GM23338 (cell line): ENCODE data around the gene MACF1. TPM values are rescaled to one million over a fixed set of nuclear protein-coding genes. Genes with fewer than 3 reads are reported as not detected.

Source experiments
- ATAC-seq: fragments of 200-7000 bp; cut with Tn5 transposase; 3 replicates; pipeline ENCODE4 v1.9.1; 2020
- DNase-seq: peaks from one replicate; pipeline ENCODE4 v3.0.0-alpha.2; 2015; ENCODE audit warnings: low spot score
- H2AFZ ChIP-seq: fragments of 200-600 bp; sonication (generic); 2 replicates; pipeline ENCODE4 v1.8.0; 2016; ENCODE audit warnings: antibody characterized with exemption, mild to moderate bottlenecking, moderate library complexity
- H3F3A ChIP-seq: fragments of 200-600 bp; sonication (generic); replicated peaks from 2 replicates; pipeline ENCODE4 v1.8.0; 2017; ENCODE audit warnings: antibody characterized with exemption, mixed run types, low read depth
- H3K27ac ChIP-seq: fragments of 200-600 bp; sonication (generic); 2 replicates; pipeline ENCODE4 v1.6.1; 2016; ENCODE audit warnings: low read depth
- H3K27me3 ChIP-seq: fragments of 200-600 bp; sonication (generic); 2 replicates; pipeline ENCODE4 v1.8.0; 2016; ENCODE audit warnings: mild to moderate bottlenecking, mixed run types, moderate library complexity; ENCODE audit not compliant: insufficient read depth
- H3K36me3 ChIP-seq: fragments of 200-600 bp; sonication (generic); 2 replicates; pipeline ENCODE4 v1.8.0; 2016; ENCODE audit warnings: mild to moderate bottlenecking; ENCODE audit not compliant: insufficient read depth
- H3K4me1 ChIP-seq: fragments of 200-600 bp; sonication (generic); 2 replicates; pipeline ENCODE4 v1.8.0; 2016; ENCODE audit warnings: mild to moderate bottlenecking, moderate library complexity; ENCODE audit not compliant: insufficient read depth
- H3K4me2 ChIP-seq: fragments of 200-600 bp; sonication (generic); 2 replicates; pipeline ENCODE4 v1.7.1; 2017; ENCODE audit warnings: mixed run types
- H3K4me3 ChIP-seq: fragments of 200-600 bp; sonication (generic); 2 replicates; pipeline ENCODE4 v1.6.1; 2016; ENCODE audit warnings: mixed run types
- H3K79me2 ChIP-seq: fragments of 200-600 bp; sonication (generic); replicated peaks from 2 replicates; pipeline ENCODE4 v1.8.0; 2017; ENCODE audit warnings: mild to moderate bottlenecking; ENCODE audit not compliant: insufficient read depth
- H3K9me2 ChIP-seq: fragments of 200-600 bp; sonication (generic); 2 replicates; pipeline ENCODE4 v1.8.0; 2017; ENCODE audit not compliant: insufficient read depth
- H4K20me1 ChIP-seq: fragments of 200-600 bp; sonication (generic); replicated peaks from 2 replicates; pipeline ENCODE4 v1.8.0; 2017; ENCODE audit warnings: mild to moderate bottlenecking; ENCODE audit not compliant: insufficient read depth
- H3K27ac Mint-ChIP-seq: 2 replicates; pipeline ENCODE4 v1.8.0; 2020; ENCODE audit warnings: inconsistent platforms, mild to moderate bottlenecking, moderate library complexity, mixed read lengths
- H3K27me3 Mint-ChIP-seq: 3 replicates; pipeline ENCODE4 v1.8.0; 2022; ENCODE audit warnings: low read depth, mild to moderate bottlenecking, moderate library complexity, mixed read lengths, inconsistent platforms; ENCODE audit not compliant: insufficient read depth, poor library complexity
- H3K36me3 Mint-ChIP-seq: 3 replicates; pipeline ENCODE4 v1.8.0; 2021; ENCODE audit warnings: low read depth, mild to moderate bottlenecking, inconsistent platforms, moderate library complexity, mixed read lengths
- H3K4me1 Mint-ChIP-seq: 3 replicates; pipeline ENCODE4 v1.8.0; 2020; ENCODE audit warnings: mild to moderate bottlenecking, inconsistent platforms, mixed read lengths
- H3K4me3 Mint-ChIP-seq: 3 replicates; pipeline ENCODE4 v1.8.0; 2021; ENCODE audit warnings: moderate library complexity, mild to moderate bottlenecking, inconsistent platforms, mixed read lengths
- H3K9me3 Mint-ChIP-seq: 3 replicates; pipeline ENCODE4 v1.8.0; 2020; ENCODE audit warnings: moderate library complexity, mild to moderate bottlenecking, inconsistent platforms, mixed read lengths
- CREB1 ChIP-seq: fragments of 250-450 bp; sonication (Bioruptor Pico); IDR thresholded peaks from 2 replicates; pipeline ENCODE4 v1.5.0; 2020; ENCODE audit warnings: low read depth, mild to moderate bottlenecking, moderate library complexity
- NANOG ChIP-seq: IDR thresholded peaks from 2 replicates; pipeline ENCODE4 v1.6.1; 2016; ENCODE audit warnings: antibody characterized with exemption, borderline replicate concordance
- POLR2AphosphoS5 ChIP-seq: IDR thresholded peaks from 2 replicates; pipeline ENCODE4 v1.6.1; 2016; ENCODE audit warnings: antibody characterized with exemption, low read depth
- STAT1 ChIP-seq: IDR thresholded peaks from one replicate; pipeline ENCODE4 v1.6.1; 2016; ENCODE audit warnings: antibody characterized with exemption; ENCODE audit not compliant: unreplicated experiment
- ZNF114 ChIP-seq: fragments of 250-450 bp; sonication (Bioruptor Pico); IDR thresholded peaks from 2 replicates; pipeline ENCODE4 v1.5.0; 2020; ENCODE audit warnings: mild to moderate bottlenecking, moderate library complexity
- ZNF331 ChIP-seq: fragments of 250-450 bp; sonication (Bioruptor Pico); IDR thresholded peaks from 2 replicates; pipeline ENCODE4 v1.5.0; 2020; ENCODE audit warnings: low read depth, mild to moderate bottlenecking, moderate library complexity
- polyA plus RNA-seq: library from polyadenylated mRNA; unstranded; fragments of >200 nt; fragmentation: Nextera tagmentation; extraction: Ambion mirVana; gene quantifications from 2 replicates; pipeline ENCODE4 v1.2.1, GENCODE V29; 2016
- total RNA-seq: library from RNA; depleted of rRNA; stranded (reverse); fragments of >200 nt; shearing (Covaris generic); gene quantifications from 2 replicates; pipeline ENCODE4 v1.2.3, GENCODE V29; 2014
- TF ChIP-seq, protein P1 (sequence below): IDR thresholded peaks from one replicate; pipeline ENCODE4 v1.6.1; 2018; ENCODE audit warnings: antibody characterized with exemption; ENCODE audit not compliant: unreplicated experiment
- TF ChIP-seq, protein P2 (sequence below): fragments of 250-450 bp; sonication (Bioruptor Pico); IDR thresholded peaks from 2 replicates; pipeline ENCODE4 v1.5.0; 2020; ENCODE audit warnings: mild to moderate bottlenecking, moderate library complexity
- TF ChIP-seq, protein P3 (sequence below): IDR thresholded peaks from 2 replicates; pipeline ENCODE4 v1.6.1; 2016; ENCODE audit warnings: antibody characterized with exemption

Gene MACF1
- total and polyA plus RNA-seq, 2 experiments from 2014 or later: 104 to 399 TPM

DNA sequence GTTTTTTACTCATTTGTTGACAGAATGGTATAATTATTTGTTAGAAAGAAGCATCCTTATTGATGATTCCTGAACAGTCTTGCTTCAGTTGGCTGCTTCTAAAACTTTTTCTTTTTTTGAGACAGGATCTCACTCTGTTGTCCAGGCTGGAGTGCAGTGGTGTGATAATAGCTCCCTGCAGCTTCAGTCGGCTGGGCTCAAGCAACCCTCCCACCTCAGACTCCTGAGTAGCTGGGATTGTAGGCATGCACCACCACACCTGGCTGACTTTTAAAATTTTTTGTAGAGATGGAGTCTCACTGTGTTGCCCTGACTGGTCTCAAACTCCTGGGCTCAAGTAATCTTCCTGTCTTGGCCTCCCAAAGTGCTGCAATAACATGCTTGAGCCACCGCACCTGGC lies 38.8 kb downstream of the MACF1 start:
- no peaks in the 10 kb centered on the region for H3K27me3 Mint-ChIP-seq
- no peak overlapping the region for H2AFZ ChIP-seq
- no peaks in the 10 kb centered on the region for H3K9me3 Mint-ChIP-seq
- H3K4me3 Mint-ChIP-seq: no peak overlapping the region
- H3K36me3 Mint-ChIP-seq: no peaks in the 10 kb centered on the region; the same call in 2 of the 3 replicates
- no peak overlapping the region for H3K4me3 ChIP-seq
- H3K4me2 ChIP-seq: no peak overlapping the region
- no peaks in the 10 kb centered on the region for H3K27me3 ChIP-seq
- TF ChIP-seq NANOG: no peak
- no peaks in the 10 kb centered on the region; the same call in 1 of the 2 replicates for H3K36me3 ChIP-seq
- no peak for DNase-seq
- H3K4me1 ChIP-seq: peaks cover 11% of the 10 kb centered on the region; the same call in 1 of the 2 replicates
- H3K9me2 ChIP-seq: no peaks in the 10 kb centered on the region
- H3K4me1 Mint-ChIP-seq: peaks cover 8% of the 10 kb centered on the region; the same call in 2 of the 3 replicates
- H4K20me1 ChIP-seq: peaks cover 4% of the 10 kb centered on the region; the same call in 1 of the 2 replicates
- H3K27ac ChIP-seq: no peak overlapping the region
- ATAC-seq: no peak
- H3F3A ChIP-seq: no peaks in the 10 kb centered on the region; the same call in 1 of the 2 replicates
- peaks cover 96% of the 10 kb centered on the region for H3K79me2 ChIP-seq
- no peak overlapping the region for H3K27ac Mint-ChIP-seq

DNA sequence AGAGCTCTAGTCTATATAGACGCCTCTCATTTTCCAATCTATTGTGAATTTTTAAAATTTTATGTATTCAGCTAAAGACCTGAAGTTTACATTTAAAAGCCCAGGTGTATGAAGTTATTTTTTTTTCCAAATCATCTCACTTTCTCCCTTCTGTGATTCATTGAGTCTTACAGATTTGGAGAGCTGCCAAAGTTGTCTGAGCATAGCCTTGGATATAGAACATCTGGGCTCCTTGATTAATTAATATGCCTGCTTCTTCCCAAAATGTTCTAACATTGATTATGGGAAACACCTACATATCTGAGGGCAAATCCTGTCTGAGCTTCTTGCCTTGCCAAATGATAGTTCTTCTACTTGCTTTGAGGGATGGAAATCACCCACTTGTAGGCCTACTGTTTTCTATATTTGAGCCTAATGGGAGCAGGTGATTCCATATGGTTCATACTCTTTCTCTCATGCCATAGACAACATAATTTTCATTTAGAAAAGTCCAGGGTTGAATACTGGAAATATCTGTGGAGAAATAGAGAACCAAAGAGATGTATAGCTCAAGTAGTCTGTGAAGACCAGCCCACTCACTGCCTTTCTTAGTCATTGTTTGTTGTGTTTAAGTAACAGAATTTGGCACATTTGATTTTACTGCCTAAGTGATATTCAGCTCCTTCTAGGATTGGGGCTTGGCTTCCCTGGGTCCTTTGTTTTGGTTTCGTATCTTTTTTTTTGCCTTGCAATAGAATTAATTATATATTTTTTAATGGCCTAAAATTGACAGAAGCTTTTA lies 46.2 kb downstream of the MACF1 start:
- Mint-ChIP-seq H3K36me3 (peaks cover 3% of the 10 kb centered on the region), H3K4me1 (peaks cover 5% of the 10 kb centered on the region; the same call in 2 of the 3 replicates), H3K4me3 (no peak overlapping the region), H3K27me3 (peaks cover 2% of the 10 kb centered on the region), H3K27ac (no peak overlapping the region), H3K9me3 (no peaks in the 10 kb centered on the region)
- H2AFZ ChIP-seq: no peak overlapping the region
- H3F3A ChIP-seq: no peaks in the 10 kb centered on the region; the same call in 1 of the 2 replicates
- no peaks in the 10 kb centered on the region for H3K4me1 ChIP-seq
- H3K27me3 ChIP-seq: no peaks in the 10 kb centered on the region
- H4K20me1 ChIP-seq: peaks cover 19% of the 10 kb centered on the region
- ATAC-seq (no peak), DNase-seq (no peak)
- no peaks in the 10 kb centered on the region for H3K9me2 ChIP-seq
- peaks cover 67% of the 10 kb centered on the region for H3K79me2 ChIP-seq
- peaks cover 18% of the 10 kb centered on the region for H3K36me3 ChIP-seq
- H3K4me2 ChIP-seq: no peak overlapping the region
- no peak overlapping the region for H3K4me3 ChIP-seq
- no peak overlapping the region for H3K27ac ChIP-seq
- TF ChIP-seq, protein P1, sequence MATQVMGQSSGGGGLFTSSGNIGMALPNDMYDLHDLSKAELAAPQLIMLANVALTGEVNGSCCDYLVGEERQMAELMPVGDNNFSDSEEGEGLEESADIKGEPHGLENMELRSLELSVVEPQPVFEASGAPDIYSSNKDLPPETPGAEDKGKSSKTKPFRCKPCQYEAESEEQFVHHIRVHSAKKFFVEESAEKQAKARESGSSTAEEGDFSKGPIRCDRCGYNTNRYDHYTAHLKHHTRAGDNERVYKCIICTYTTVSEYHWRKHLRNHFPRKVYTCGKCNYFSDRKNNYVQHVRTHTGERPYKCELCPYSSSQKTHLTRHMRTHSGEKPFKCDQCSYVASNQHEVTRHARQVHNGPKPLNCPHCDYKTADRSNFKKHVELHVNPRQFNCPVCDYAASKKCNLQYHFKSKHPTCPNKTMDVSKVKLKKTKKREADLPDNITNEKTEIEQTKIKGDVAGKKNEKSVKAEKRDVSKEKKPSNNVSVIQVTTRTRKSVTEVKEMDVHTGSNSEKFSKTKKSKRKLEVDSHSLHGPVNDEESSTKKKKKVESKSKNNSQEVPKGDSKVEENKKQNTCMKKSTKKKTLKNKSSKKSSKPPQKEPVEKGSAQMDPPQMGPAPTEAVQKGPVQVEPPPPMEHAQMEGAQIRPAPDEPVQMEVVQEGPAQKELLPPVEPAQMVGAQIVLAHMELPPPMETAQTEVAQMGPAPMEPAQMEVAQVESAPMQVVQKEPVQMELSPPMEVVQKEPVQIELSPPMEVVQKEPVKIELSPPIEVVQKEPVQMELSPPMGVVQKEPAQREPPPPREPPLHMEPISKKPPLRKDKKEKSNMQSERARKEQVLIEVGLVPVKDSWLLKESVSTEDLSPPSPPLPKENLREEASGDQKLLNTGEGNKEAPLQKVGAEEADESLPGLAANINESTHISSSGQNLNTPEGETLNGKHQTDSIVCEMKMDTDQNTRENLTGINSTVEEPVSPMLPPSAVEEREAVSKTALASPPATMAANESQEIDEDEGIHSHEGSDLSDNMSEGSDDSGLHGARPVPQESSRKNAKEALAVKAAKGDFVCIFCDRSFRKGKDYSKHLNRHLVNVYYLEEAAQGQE: no peak
- TF ChIP-seq CREB1 (CRISPR knock-in tag): no peak
- TF ChIP-seq, protein P2, sequence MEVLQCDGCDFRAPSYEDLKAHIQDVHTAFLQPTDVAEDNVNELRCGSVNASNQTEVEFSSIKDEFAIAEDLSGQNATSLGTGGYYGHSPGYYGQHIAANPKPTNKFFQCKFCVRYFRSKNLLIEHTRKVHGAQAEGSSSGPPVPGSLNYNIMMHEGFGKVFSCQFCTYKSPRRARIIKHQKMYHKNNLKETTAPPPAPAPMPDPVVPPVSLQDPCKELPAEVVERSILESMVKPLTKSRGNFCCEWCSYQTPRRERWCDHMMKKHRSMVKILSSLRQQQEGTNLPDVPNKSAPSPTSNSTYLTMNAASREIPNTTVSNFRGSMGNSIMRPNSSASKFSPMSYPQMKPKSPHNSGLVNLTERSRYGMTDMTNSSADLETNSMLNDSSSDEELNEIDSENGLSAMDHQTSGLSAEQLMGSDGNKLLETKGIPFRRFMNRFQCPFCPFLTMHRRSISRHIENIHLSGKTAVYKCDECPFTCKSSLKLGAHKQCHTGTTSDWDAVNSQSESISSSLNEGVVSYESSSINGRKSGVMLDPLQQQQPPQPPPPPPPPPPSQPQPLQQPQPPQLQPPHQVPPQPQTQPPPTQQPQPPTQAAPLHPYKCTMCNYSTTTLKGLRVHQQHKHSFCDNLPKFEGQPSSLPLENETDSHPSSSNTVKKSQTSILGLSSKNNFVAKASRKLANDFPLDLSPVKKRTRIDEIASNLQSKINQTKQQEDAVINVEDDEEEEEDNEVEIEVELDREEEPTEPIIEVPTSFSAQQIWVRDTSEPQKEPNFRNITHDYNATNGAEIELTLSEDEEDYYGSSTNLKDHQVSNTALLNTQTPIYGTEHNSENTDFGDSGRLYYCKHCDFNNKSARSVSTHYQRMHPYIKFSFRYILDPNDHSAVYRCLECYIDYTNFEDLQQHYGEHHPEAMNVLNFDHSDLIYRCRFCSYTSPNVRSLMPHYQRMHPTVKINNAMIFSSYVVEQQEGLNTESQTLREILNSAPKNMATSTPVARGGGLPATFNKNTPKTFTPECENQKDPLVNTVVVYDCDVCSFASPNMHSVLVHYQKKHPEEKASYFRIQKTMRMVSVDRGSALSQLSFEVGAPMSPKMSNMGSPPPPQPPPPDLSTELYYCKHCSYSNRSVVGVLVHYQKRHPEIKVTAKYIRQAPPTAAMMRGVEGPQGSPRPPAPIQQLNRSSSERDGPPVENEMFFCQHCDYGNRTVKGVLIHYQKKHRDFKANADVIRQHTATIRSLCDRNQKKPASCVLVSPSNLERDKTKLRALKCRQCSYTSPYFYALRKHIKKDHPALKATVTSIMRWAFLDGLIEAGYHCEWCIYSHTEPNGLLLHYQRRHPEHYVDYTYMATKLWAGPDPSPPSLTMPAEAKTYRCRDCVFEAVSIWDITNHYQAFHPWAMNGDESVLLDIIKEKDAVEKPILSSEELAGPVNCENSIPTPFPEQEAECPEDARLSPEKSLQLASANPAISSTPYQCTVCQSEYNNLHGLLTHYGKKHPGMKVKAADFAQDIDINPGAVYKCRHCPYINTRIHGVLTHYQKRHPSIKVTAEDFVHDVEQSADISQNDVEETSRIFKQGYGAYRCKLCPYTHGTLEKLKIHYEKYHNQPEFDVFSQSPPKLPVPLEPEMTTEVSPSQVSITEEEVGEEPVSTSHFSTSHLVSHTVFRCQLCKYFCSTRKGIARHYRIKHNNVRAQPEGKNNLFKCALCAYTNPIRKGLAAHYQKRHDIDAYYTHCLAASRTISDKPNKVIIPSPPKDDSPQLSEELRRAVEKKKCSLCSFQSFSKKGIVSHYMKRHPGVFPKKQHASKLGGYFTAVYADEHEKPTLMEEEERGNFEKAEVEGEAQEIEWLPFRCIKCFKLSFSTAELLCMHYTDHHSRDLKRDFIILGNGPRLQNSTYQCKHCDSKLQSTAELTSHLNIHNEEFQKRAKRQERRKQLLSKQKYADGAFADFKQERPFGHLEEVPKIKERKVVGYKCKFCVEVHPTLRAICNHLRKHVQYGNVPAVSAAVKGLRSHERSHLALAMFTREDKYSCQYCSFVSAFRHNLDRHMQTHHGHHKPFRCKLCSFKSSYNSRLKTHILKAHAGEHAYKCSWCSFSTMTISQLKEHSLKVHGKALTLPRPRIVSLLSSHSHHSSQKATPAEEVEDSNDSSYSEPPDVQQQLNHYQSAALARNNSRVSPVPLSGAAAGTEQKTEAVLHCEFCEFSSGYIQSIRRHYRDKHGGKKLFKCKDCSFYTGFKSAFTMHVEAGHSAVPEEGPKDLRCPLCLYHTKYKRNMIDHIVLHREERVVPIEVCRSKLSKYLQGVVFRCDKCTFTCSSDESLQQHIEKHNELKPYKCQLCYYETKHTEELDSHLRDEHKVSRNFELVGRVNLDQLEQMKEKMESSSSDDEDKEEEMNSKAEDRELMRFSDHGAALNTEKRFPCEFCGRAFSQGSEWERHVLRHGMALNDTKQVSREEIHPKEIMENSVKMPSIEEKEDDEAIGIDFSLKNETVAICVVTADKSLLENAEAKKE: no peak
- no peak for TF ChIP-seq ZNF331 (CRISPR knock-in tag)
- TF ChIP-seq, protein P3, sequence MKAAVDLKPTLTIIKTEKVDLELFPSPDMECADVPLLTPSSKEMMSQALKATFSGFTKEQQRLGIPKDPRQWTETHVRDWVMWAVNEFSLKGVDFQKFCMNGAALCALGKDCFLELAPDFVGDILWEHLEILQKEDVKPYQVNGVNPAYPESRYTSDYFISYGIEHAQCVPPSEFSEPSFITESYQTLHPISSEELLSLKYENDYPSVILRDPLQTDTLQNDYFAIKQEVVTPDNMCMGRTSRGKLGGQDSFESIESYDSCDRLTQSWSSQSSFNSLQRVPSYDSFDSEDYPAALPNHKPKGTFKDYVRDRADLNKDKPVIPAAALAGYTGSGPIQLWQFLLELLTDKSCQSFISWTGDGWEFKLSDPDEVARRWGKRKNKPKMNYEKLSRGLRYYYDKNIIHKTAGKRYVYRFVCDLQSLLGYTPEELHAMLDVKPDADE: no peak
- no peak for TF ChIP-seq ZNF114 (CRISPR knock-in tag)
- no peak for TF ChIP-seq POLR2AphosphoS5
- TF ChIP-seq STAT1: no peak
